HG02973 (cell line): Measurements from ENCODE around the gene TNFAIP2.
"Not testable (repeated sequence)": the region's sequence is repeated elsewhere in the genome, so short reads cannot be mapped to it uniquely, and the experiment has no call there.

Experiments used
- ATAC-seq: cut with Tn5 transposase; IDR thresholded peaks from one replicate; pipeline ENCODE4 v1.9.1; 2021; ENCODE audit warnings: moderate library complexity; ENCODE audit not compliant: unreplicated experiment

Gene TNFAIP2

DNA sequence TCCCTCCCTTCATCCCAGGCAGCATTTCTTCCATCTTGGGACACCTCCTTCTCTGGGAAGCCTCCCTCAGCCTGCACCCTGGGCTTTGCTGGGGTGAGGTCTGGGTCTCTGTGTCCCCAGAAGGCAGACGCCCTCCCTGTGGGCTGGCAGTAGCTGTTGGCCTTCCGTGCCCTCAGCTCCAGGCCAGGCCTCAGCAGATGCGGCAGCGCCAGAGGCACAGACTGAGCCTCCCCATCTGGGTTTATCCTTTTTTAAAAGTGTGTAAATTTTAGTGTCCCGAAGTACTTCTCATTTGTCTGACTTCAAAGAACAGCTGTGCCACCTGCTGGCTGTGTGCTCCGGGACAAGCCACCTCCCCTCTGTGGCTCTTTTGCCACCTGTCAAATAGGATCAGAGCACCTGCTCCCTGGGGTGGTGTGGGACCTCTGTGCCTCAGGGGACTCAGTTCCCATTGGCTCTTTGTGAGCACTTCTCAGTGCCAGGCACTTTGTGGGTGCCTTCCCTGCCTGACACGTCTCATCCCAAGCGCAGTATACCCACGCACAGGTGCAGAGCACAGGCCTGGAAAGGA is 17.6 kb upstream of the TNFAIP2 start:
- ATAC-seq, result no peak

DNA sequence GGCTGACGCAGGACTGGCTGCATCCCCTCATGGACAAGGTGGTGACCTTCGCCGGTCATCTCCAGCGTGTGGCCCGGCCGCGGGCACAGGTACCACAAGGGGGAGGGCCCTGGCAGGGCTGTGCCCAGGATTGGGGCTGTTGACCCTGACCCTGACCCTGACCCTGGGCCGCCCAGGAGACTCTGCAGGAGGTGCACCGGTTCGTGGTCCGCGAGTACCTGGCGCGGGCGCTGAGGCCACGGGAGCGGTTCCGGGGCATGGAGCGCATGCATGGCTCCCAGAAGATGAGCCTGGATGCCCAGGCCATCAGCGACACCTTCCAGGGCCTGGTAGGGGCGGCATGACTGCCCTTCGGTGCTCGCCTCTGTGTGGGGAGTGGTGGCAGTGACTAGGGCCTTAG is 15.8 kb upstream of the TNFAIP2 start:
- no peak for ATAC-seq

DNA sequence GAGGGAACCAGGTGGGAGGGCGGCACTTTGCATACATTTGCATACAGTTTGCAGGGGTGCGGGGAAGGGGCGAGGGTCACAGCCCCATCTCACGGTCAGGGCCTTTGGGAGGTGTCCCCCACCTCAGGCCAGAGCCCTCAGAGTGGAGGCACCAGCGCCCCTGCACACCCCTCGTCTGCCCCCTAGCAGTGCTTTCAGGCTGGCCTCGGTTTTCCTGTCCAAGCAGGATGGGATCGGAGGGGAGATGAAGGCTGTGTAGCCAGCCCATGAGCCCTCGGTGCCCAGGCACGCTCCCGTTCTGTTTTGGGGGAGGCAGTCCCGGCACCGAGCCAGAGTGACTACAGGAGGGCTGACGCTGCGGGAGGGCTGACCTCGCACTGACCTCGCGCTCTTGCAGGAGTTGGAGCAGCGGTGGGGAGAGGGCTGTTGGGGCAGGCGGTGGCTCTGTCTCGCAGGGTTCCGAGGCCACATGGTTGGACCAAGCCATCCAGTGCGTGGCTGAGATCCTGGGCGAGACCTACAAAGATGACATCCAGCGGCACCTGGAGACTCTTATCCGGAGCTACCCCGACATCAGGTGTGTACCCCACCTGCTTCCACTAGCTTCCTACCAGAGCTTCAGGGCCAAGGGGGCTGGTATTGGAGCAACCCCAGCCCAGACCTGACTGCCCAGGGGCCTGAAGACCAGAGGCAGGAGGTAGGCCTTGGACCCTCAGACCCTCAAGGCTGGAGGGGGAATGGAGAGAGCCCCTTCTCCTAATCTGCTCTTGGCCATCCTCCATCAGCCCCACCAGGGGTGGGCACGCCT is 15.1 kb upstream of the TNFAIP2 start:
- no peak for ATAC-seq

DNA sequence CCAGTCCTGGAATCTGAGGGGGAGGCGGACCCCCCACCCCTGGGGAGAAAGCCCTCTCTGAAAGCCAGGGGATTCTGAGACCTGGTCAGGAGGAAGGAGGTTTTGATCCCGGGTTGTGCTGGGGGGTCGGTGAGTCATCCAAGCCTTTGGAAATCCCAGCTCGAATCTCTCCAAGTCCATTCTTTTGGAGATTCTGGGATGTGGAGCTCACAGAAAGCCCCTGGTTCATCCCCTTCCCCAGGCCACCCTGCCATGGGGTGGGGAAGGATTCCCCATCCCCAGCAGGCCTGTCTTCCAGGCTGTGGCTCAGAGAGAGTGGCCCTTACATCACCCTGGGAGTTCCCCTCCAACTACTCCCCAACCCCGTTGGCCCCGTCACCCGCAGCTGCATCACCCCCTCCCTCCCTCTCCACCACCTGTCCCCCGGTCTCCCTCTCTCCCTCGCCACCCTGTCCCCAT is 14.5 kb upstream of the TNFAIP2 start:
- ATAC-seq, result no peak

- ATAC-seq, result no peak
These were observed 13.5 kb upstream of the TNFAIP2 start for GRCh38 chr14:103109535-103110441.

DNA sequence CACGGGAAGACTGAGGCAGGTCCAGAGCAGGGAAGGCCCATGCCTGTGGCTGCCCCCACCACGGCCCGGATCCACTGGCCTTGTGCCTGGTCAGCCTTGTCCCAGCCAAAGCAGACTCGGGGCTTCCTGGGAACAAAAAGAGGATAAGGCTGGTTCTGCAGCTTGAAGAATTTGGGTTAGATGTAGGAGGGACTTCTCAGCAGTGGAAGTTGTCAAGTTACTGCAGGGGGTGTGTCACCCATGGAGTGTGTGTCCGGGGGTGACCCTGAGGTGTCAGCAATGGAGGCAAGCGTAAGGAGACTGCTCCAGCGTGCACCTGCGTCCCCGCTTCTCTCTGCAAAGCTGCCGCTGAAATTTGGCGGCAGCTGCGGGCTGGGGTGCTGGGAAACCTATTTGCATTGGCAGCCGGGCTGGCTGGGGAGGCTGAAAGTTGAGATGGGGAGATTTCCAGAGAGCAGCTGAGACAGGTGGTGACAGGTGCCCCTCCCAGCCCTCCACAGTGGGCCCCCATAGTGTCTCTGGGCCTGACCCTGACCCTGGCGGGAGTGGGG is 12.5 kb upstream of the TNFAIP2 start:
- no peak for ATAC-seq

- no peak for ATAC-seq
These were observed 11.9 kb upstream of the TNFAIP2 start for GRCh38 chr14:103111232-103111868.

DNA sequence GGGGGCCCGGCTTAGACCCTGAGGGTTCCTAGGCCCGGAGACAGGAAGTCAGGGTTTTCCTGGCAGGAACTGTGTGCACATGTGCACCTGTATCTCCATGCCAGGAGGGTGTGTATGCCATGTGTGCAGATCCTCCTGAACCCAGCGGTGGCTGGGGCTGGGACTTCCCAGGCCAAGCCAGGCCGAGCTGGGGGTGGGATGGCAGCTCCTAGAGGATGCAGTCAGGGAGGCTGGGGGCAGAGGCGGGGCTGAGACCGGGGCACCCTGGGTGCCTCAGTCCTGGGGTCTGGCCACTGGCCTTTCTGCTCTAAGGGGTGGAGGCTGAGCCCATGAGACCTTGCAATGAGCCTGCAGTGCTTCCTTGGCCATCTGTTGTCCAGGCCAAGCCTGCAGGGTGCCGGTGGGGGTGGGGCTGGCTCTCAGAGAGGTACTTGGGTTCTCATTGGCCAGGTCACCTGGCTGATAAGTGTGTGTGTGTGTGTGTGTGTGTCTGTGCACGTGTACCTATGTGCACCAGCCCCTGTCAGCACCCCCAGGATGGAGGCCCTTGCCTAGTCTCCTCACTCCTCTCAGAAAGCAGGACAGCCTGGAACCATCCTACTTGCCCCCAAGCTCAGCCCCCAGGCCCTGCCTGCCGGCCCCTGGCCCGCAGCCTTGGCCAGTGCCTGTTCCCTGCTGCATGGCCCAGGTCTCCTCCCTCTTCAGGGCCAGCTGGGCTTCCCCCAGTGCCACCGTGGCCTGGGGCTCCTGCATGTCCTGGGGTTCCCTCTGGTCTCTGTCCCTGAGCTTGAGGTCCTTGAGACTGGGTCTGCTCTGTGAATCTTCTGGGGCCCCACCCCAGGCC is 10.6 kb upstream of the TNFAIP2 start:
- no peak for ATAC-seq

- no peak for ATAC-seq
These were observed 10.0 kb upstream of the TNFAIP2 start for GRCh38 chr14:103113303-103113702.

DNA sequence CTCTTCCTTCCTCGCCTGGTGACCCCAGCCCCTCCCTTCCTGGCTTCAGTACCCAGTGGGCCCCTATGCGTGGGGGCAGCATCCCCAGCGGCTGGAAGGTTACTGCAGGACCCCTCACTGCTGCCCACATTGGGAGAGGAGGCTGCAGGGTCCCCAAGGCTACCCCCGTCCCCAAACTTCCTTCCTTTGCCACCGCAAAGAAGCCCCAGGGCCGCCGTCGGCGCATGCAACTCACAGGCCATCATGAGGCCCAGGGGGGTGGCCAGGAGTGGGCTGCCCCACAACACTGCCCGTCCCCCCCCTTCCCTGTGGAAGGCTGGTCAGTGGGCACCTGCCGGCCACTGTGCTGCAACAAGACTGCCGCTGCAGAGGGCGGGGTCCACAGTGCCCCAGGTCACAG is 9.5 kb upstream of the TNFAIP2 start:
- no peak for ATAC-seq

DNA sequence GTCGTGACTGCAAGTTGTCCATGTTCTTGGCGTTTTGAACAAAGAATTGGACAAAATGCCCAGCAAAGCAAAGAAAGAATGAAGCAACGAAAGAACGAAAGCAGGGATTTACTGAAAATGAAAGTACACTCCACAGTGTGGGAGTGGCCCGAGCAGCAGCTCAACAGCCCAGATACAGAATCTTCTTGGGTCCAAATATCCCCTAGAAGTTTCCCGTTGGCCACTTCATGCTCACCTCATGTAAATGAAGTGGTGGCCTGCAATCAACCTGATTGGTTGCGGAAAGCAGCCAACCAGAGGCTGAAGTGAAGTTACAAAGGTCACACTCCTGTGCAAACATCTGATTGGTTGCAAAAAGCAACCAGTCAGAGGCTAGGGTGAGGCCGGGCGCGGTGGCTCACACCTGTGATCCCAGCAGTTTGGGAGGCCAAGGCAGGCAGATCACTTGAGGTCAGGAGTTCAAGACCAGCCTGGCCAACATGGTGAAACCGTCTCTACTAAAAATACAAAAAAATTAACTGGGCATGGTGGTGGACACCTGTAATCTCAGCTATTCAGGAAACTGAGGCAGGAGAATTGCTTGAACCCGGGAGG is 8.1 kb upstream of the TNFAIP2 start:
- ATAC-seq, result not testable (repeated sequence)

- ATAC-seq, result no peak
These were observed 7.3 kb upstream of the TNFAIP2 start for GRCh38 chr14:103115845-103116572.

GRCh38 chr14:103116636-103117035 is 6.6 kb upstream of the TNFAIP2 start:
- ATAC-seq, result no peak

GRCh38 chr14:103117499-103117898 is 5.8 kb upstream of the TNFAIP2 start:
- not testable (repeated sequence) for ATAC-seq

- ATAC-seq, result no peak
These were observed 5.1 kb upstream of the TNFAIP2 start for GRCh38 chr14:103118018-103118662.

DNA sequence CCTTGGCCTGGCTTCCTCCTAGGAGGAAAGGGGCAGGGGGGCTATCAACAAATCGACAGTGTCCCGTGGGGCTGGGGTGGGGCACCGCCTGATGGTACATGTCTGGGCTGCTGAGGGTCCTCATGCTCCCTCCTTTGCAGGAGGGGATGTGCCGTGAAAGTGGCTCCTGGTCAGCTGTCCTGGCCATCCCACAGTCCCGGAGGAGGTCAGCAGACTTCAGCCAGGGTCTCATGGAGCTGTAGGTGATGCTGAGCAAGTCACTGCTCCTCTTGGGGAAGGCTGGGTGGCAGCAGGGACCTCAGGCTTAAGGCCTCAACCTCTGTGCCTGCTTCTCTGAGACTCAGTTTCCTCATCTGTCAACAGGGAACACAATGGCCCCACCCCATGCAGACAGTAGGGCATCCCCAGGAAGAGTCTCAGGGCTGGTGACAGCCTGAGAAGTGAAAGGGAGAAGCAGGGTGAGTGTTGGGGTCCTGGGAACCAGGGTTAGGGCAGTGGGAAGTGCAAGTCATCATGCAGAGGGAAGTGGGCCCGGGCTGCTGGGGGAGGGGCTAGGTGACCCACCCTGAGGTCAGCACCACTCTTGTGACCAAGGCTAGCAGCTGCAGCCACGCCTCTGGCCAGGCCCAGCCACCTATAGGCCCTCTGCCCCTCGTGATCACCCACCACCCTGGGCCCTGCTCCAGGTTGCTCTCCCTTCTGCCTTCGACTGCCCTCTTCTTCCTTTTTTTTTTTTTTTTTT is 4.4 kb upstream of the TNFAIP2 start:
- ATAC-seq, result no peak

- ATAC-seq, result not testable (repeated sequence)
These were observed 3.7 kb upstream of the TNFAIP2 start for GRCh38 chr14:103119527-103119926.
